Activated naive CD8-positive, alpha-beta T cell treated with anti-CD3 and anti-CD28 coated beads for 36 hours (primary cell): ENCODE results near the gene CARD11. TPM values are rescaled to one million over a fixed set of nuclear protein-coding genes. Genes with fewer than 3 reads are reported as not detected.
A peak's percentile ranks its signal among the peaks of the same experiment; 100 is the strongest.

Experiments used
- DNase-seq: peaks from one replicate; pipeline ENCODE4 v3.0.0; 2021
- H3K27ac Mint-ChIP-seq: one replicate; pipeline ENCODE4 v1.8.0; 2022; ENCODE audit warnings: mild to moderate bottlenecking, moderate library complexity, mixed read lengths
- H3K27me3 Mint-ChIP-seq: one replicate; pipeline ENCODE4 v1.8.0; 2022; ENCODE audit warnings: mild to moderate bottlenecking, mixed read lengths
- H3K36me3 Mint-ChIP-seq: one replicate; pipeline ENCODE4 v1.8.0; 2021; ENCODE audit warnings: mild to moderate bottlenecking, mixed read lengths
- H3K4me1 Mint-ChIP-seq: one replicate; pipeline ENCODE4 v1.8.0; 2021; ENCODE audit warnings: mixed read lengths
- H3K4me3 Mint-ChIP-seq: one replicate; pipeline ENCODE4 v1.8.0; 2022; ENCODE audit warnings: mild to moderate bottlenecking, moderate library complexity, mixed read lengths
- H3K9me3 Mint-ChIP-seq: one replicate; pipeline ENCODE4 v1.8.0; 2022; ENCODE audit warnings: mixed read lengths
- total RNA-seq, 2 experiments: library from RNA; stranded (reverse); gene quantifications; one replicate each; pipeline ENCODE4 v1.2.3, GENCODE V29; 2021

Gene CARD11
- total RNA-seq, 2 experiments from 2014 or later = 108 to 111 TPM

GRCh38 chr7:2908103-2908683, 135.5 kb downstream of the CARD11 start:
- Mint-ChIP-seq H3K9me3 (no peaks in the 10 kb centered on the region), H3K27me3 (no peaks in the 10 kb centered on the region), H3K4me1 (peaks cover 4% of the 10 kb centered on the region), H3K4me3 (no peak overlapping the region), H3K27ac (no peak overlapping the region), H3K36me3 (peaks cover 60% of the 10 kb centered on the region)
- DNase-seq = no peak

GRCh38 chr7:2906197-2906931, 137.3 kb downstream of the CARD11 start:
- Mint-ChIP-seq H3K27ac (no peak overlapping the region), H3K4me3 (no peak overlapping the region)

GRCh38 chr7:2905500-2905899, 138.2 kb downstream of the CARD11 start:
- Mint-ChIP-seq H3K27ac (no peak overlapping the region), H3K27me3 (no peaks in the 10 kb centered on the region), H3K4me1 (peaks cover 8% of the 10 kb centered on the region), H3K9me3 (no peaks in the 10 kb centered on the region), H3K4me3 (no peak overlapping the region), H3K36me3 (peaks cover 49% of the 10 kb centered on the region)
- DNase-seq = no peak

More at GRCh38 chr7:2906197-2906931, 137.3 kb downstream of the CARD11 start:
- Mint-ChIP-seq H3K36me3 (peaks cover 52% of the 10 kb centered on the region), H3K4me1 (peaks cover 8% of the 10 kb centered on the region), H3K27me3 (no peaks in the 10 kb centered on the region), H3K9me3 (no peaks in the 10 kb centered on the region)
- no peak for DNase-seq

- H3K4me1 Mint-ChIP-seq = peaks cover 8% of the 10 kb centered on the region
- no peaks in the 10 kb centered on the region for H3K9me3 Mint-ChIP-seq
- no peak overlapping the region for H3K4me3 Mint-ChIP-seq
- DNase-seq = no peak
- H3K36me3 Mint-ChIP-seq = peaks cover 49% of the 10 kb centered on the region
- no peak overlapping the region for H3K27ac Mint-ChIP-seq
- no peaks in the 10 kb centered on the region for H3K27me3 Mint-ChIP-seq
These were observed 138.6 kb downstream of the CARD11 start for GRCh38 chr7:2905027-2905426.

- Mint-ChIP-seq H3K27me3 (no peaks in the 10 kb centered on the region), H3K9me3 (no peaks in the 10 kb centered on the region), H3K4me3 (no peak overlapping the region), H3K4me1 (peaks cover 8% of the 10 kb centered on the region), H3K36me3 (peaks cover 46% of the 10 kb centered on the region), H3K27ac (no peak overlapping the region)
- no peak for DNase-seq
These were observed 139.5 kb downstream of the CARD11 start for GRCh38 chr7:2904202-2904601.

GRCh38 chr7:2903682-2904162, 139.9 kb downstream of the CARD11 start:
- DNase-seq = no peak
- Mint-ChIP-seq H3K27ac (no peak overlapping the region), H3K27me3 (no peaks in the 10 kb centered on the region), H3K9me3 (no peaks in the 10 kb centered on the region), H3K36me3 (peaks cover 42% of the 10 kb centered on the region), H3K4me3 (no peak overlapping the region), H3K4me1 (peaks cover 8% of the 10 kb centered on the region)

- no peak overlapping the region for H3K4me3 Mint-ChIP-seq
- H3K27ac Mint-ChIP-seq = no peak overlapping the region
- H3K27me3 Mint-ChIP-seq = no peaks in the 10 kb centered on the region
- H3K36me3 Mint-ChIP-seq = peaks cover 4% of the 10 kb centered on the region
- no peaks in the 10 kb centered on the region for H3K9me3 Mint-ChIP-seq
- DNase-seq = no peak
- peaks cover 27% of the 10 kb centered on the region for H3K4me1 Mint-ChIP-seq
These were observed 146.6 kb downstream of the CARD11 start for GRCh38 chr7:2897023-2897422.

GRCh38 chr7:2896131-2896530, 147.5 kb downstream of the CARD11 start:
- Mint-ChIP-seq H3K27me3 (no peaks in the 10 kb centered on the region), H3K4me3 (no peak overlapping the region), H3K36me3 (peaks cover 1% of the 10 kb centered on the region), H3K27ac (peak overlapping the region; percentile 78), H3K4me1 (peaks cover 27% of the 10 kb centered on the region), H3K9me3 (no peaks in the 10 kb centered on the region)
- DNase-seq = no peak

GRCh38 chr7:2894118-2894940, 149.3 kb downstream of the CARD11 start:
- Mint-ChIP-seq H3K4me1 (peaks cover 27% of the 10 kb centered on the region), H3K27ac (peak overlapping the region; percentile 96), H3K4me3 (peak overlapping the region; percentile 77), H3K27me3 (no peaks in the 10 kb centered on the region), H3K9me3 (no peaks in the 10 kb centered on the region), H3K36me3 (no peaks in the 10 kb centered on the region)
- DNase-seq = peak; percentile 81

GRCh38 chr7:2893411-2893861, 150.2 kb downstream of the CARD11 start:
- Mint-ChIP-seq H3K4me3 (peak overlapping the region; percentile 77), H3K4me1 (peaks cover 27% of the 10 kb centered on the region), H3K27me3 (no peaks in the 10 kb centered on the region), H3K27ac (peak overlapping the region; percentile 96), H3K36me3 (no peaks in the 10 kb centered on the region), H3K9me3 (no peaks in the 10 kb centered on the region)
- DNase-seq = peak; percentile 43

- Mint-ChIP-seq H3K27me3 (no peaks in the 10 kb centered on the region), H3K4me3 (peak overlapping the region; percentile 47), H3K4me1 (peaks cover 27% of the 10 kb centered on the region), H3K27ac (peak overlapping the region; percentile 96), H3K36me3 (no peaks in the 10 kb centered on the region), H3K9me3 (no peaks in the 10 kb centered on the region)
- no peak for DNase-seq
These were observed 151.1 kb downstream of the CARD11 start for GRCh38 chr7:2892549-2892948.

- Mint-ChIP-seq H3K4me3 (no peak overlapping the region), H3K27ac (no peak overlapping the region), H3K27me3 (no peaks in the 10 kb centered on the region), H3K9me3 (no peaks in the 10 kb centered on the region), H3K4me1 (peaks cover 7% of the 10 kb centered on the region), H3K36me3 (no peaks in the 10 kb centered on the region)
- DNase-seq = no peak
These were observed 155.9 kb downstream of the CARD11 start for GRCh38 chr7:2887816-2888215.

- peak; percentile 60 for DNase-seq
- H3K4me3 Mint-ChIP-seq = no peak overlapping the region
- H3K9me3 Mint-ChIP-seq = no peaks in the 10 kb centered on the region
- H3K27me3 Mint-ChIP-seq = no peaks in the 10 kb centered on the region
- H3K36me3 Mint-ChIP-seq = no peaks in the 10 kb centered on the region
- H3K4me1 Mint-ChIP-seq = peaks cover 2% of the 10 kb centered on the region
- H3K27ac Mint-ChIP-seq = no peak overlapping the region
These were observed 156.8 kb downstream of the CARD11 start for GRCh38 chr7:2886900-2887299.

GRCh38 chr7:2886391-2886790, 157.3 kb downstream of the CARD11 start:
- H3K27me3 Mint-ChIP-seq = no peaks in the 10 kb centered on the region
- no peaks in the 10 kb centered on the region for H3K36me3 Mint-ChIP-seq
- H3K9me3 Mint-ChIP-seq = no peaks in the 10 kb centered on the region
- H3K4me1 Mint-ChIP-seq = peaks cover 2% of the 10 kb centered on the region
- H3K27ac Mint-ChIP-seq = no peak overlapping the region
- DNase-seq = no peak
- H3K4me3 Mint-ChIP-seq = no peak overlapping the region

GRCh38 chr7:2884161-2884560, 159.5 kb downstream of the CARD11 start:
- no peak overlapping the region for H3K4me3 Mint-ChIP-seq
- H3K36me3 Mint-ChIP-seq = no peaks in the 10 kb centered on the region
- DNase-seq = no peak
- H3K27ac Mint-ChIP-seq = no peak overlapping the region
- H3K9me3 Mint-ChIP-seq = no peaks in the 10 kb centered on the region
- no peaks in the 10 kb centered on the region for H3K27me3 Mint-ChIP-seq
- H3K4me1 Mint-ChIP-seq = peaks cover 6% of the 10 kb centered on the region
